Measurements from ENCODE around the gene SLC23A1.

The SLC23A1 gene

DNA sequence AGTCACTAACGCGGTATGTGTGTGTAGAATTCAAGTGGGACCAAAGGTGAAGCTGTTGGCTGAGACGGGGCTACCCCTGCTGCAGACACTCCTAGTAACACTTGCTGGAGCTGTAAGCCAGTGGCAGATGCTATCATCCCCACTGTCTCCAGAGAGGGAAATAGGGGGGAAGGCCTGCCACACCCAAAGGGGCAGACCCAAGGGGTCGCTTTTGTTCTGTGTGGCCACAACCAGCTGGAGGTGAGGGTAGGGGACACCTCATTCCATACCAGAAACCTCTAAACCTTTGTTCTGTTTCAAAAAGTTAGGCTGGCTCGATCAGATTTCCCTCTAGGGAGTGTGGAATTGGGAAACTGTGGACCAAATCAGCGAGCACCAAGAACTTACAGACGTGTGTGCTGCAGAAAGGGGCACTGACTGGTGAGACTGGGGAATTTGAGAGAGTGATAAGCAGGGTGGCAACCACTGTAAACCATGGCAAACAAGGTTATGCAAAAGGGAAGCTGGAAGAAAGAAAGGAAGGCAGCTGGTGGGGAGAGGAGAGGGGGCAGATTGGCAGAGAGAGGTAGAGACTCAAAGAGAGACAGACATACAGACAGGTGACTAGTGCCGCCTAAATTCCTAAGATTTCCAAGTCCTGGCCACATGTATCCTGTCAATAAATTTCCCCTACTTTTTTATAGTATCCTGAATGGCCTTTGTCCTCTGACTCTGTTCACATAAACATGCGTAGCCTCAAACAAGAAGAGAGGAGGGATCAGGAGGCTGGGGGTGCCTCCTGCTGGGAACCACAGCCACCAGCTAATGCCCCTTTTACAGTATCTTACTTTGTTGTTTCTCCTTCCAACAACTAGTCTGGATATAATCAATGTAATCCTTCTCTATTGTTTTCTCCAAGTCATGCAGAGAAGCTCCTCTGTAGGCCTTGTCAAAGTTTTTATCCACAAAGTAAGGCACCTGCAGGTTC, 36.4 kb upstream of the SLC23A1 start:
- in situ Hi-C loops (cut with MboI; ENCODE audit: low sequenced_read_pairs, unreplicated experiment), result loop anchor here (5.0 to 25.0 kb wide), 2 partner anchors 98 to 343 kb away; no protein-coding TSS in a partner anchor
- DNase-seq (ENCODE audit: low spot score), result no peak
- TF ChIP-seq, protein P1, sequence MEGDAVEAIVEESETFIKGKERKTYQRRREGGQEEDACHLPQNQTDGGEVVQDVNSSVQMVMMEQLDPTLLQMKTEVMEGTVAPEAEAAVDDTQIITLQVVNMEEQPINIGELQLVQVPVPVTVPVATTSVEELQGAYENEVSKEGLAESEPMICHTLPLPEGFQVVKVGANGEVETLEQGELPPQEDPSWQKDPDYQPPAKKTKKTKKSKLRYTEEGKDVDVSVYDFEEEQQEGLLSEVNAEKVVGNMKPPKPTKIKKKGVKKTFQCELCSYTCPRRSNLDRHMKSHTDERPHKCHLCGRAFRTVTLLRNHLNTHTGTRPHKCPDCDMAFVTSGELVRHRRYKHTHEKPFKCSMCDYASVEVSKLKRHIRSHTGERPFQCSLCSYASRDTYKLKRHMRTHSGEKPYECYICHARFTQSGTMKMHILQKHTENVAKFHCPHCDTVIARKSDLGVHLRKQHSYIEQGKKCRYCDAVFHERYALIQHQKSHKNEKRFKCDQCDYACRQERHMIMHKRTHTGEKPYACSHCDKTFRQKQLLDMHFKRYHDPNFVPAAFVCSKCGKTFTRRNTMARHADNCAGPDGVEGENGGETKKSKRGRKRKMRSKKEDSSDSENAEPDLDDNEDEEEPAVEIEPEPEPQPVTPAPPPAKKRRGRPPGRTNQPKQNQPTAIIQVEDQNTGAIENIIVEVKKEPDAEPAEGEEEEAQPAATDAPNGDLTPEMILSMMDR (IDR thresholded peaks at IDR 0.05; ENCODE audit: borderline replicate concordance, control extremely low read depth, extremely low read depth, insufficient read depth, missing control alignments), result no peak

DNA sequence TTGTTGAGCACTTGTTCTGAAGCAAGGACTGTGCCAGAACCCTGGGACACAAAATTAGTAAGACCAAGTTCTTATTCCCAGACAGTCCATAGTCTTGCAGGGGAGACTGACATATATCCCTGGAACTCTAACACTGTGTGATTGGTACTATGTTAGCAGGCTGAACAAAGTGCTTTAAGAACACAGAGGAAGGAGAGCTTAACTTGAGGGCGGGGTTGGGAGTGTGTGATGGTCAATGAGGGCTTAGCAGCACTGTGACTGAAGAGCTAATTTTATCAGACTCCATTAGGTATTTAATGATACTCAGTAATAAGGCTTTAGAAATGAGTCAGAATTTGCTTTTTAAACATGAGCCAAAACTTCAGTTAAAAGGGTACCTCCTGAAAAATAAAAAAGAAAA, 35.7 kb upstream of the SLC23A1 start:
- in situ Hi-C loops (cut with MboI; ENCODE audit: low sequenced_read_pairs, unreplicated experiment), result loop anchor here (25.0 kb wide), 1 partner anchor 344 kb away; no protein-coding TSS in a partner anchor
- TF ChIP-seq, protein P1 (IDR thresholded peaks at IDR 0.05; ENCODE audit: borderline replicate concordance, control extremely low read depth, extremely low read depth, insufficient read depth, missing control alignments), result no peak
- no peak for DNase-seq (ENCODE audit: low spot score)

DNA sequence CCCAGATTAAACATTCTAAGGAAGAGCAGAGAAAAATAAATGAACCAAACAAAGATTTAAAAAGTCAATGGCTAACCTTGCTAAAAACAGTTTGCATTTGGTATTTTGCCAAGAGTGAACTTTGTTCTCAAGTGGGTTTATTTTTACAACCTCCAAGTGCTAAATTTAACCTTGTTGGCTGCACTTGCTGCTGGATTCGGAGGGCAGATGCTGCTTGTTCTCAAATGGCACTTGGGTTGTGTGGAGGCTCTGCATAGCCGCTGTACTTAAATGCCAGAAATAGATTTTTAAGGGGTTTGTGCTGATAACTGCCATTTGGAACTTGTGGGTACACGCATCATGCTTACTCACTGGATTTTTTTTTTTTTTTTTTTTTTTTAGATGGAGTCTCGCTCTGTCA, 34.1 kb upstream of the SLC23A1 start:
- in situ Hi-C loops (cut with MboI; ENCODE audit: low sequenced_read_pairs, unreplicated experiment), result loop anchor here (25.0 kb wide), 1 partner anchor 345 kb away; no protein-coding TSS in a partner anchor
- no peak for DNase-seq (ENCODE audit: low spot score)
- TF ChIP-seq, protein P1 (IDR thresholded peaks at IDR 0.05; ENCODE audit: borderline replicate concordance, control extremely low read depth, extremely low read depth, insufficient read depth, missing control alignments), result no peak

DNA sequence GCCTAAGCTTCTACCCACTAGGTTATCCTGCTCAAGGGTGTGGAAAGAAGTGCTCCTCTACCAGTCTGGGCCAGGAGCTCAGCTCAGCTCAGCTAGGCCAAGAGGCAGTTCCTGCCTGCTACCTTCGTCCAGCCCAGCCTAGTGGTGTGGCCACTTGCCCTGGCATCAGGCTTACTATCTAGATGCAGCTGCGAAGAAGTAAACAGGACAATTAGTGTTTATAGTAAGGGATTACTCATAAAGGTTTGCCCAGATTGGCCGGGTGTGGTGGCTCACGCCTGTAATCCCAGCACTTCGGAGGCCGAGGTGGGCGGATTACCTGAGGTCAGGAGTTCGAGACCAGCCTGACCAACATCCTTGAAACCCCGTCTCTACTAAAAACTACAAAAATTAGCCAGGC, 33.6 kb upstream of the SLC23A1 start:
- TF ChIP-seq, protein P1 (IDR thresholded peaks at IDR 0.05; ENCODE audit: borderline replicate concordance, control extremely low read depth, extremely low read depth, insufficient read depth, missing control alignments), result no peak
- no peak for DNase-seq (ENCODE audit: low spot score)
- in situ Hi-C loops (cut with MboI; ENCODE audit: low sequenced_read_pairs, unreplicated experiment), result loop anchor here (25.0 kb wide), 1 partner anchor 346 kb away; no protein-coding TSS in a partner anchor

DNA sequence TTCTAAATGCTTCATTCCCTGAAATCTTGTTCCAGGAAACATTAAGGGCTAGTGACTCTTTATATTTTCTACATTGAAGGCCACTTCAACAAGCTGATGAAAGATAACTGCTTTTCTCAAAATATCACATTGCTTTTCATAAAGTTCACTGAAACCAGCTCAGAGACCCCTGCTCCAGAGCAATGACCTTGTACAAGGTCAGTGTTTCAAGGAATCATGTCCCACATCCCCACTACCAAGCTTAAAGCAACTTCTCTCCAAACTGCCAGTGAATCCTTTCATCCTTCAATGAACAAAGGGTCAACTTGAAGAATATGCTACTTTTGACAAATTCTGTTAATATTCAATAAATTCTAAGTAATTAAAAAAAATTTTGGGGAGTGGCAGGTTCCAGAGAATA, 32.8 kb upstream of the SLC23A1 start:
- TF ChIP-seq, protein P1 (IDR thresholded peaks at IDR 0.05; ENCODE audit: borderline replicate concordance, control extremely low read depth, extremely low read depth, insufficient read depth, missing control alignments), result no peak
- DNase-seq (ENCODE audit: low spot score), result no peak
- in situ Hi-C loops (cut with MboI; ENCODE audit: low sequenced_read_pairs, unreplicated experiment), result loop anchor here (25.0 kb wide), 1 partner anchor 346 kb away; no protein-coding TSS in a partner anchor

DNA sequence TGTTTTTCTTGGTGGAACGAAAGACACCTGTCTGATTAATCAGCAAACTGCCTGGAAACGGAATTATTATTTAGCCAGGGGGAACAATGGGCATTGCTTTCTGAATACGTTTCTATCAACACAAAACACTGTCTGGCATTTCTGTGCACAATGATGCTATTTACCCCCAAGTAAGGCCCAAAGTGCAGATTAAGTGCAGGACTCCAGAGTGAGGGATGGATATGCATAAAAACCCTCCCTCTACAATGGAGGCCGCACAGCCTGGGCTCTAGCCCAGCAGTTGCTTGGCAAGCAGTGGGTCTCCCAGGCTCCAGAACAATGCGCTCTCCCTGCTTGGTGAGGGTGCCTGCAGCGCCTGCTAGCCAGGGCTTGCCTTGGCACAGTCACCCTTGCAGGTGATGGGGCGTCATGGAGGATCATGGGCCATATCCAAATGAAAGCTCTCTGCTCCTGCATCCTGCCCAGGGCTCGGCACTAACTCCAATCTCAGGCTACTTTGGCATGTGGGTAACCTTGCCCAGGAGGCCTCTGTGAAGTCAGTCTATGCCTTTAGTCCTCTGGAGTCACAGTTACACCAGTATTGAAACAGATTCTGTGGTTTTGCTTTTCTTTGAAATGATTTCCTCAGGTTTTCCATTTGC, 32.2 kb upstream of the SLC23A1 start:
- in situ Hi-C loops (cut with MboI; ENCODE audit: low sequenced_read_pairs, unreplicated experiment), result loop anchor here (25.0 kb wide), 1 partner anchor 347 kb away; no protein-coding TSS in a partner anchor
- DNase-seq (ENCODE audit: low spot score), result no peak
- TF ChIP-seq, protein P1 (IDR thresholded peaks at IDR 0.05; ENCODE audit: borderline replicate concordance, control extremely low read depth, extremely low read depth, insufficient read depth, missing control alignments), result no peak

All from GM13976 (cell line).